Activated CD8-positive, alpha-beta memory T cell treated with anti-CD3 and anti-CD28 coated beads for 1 hour (primary cell): ENCODE results near the gene DCUN1D5.
A peak's percentile ranks its signal among the peaks of the same experiment; 100 is the strongest.

Experiments
- DNase-seq, 2 donors: peaks; one replicate each; pipeline ENCODE4 v3.0.0-alpha.2; 2020; ENCODE audit warnings: low read depth in 1 of 2; ENCODE audit errors: extremely low read depth in 1 of 2

The DCUN1D5 gene

DNA sequence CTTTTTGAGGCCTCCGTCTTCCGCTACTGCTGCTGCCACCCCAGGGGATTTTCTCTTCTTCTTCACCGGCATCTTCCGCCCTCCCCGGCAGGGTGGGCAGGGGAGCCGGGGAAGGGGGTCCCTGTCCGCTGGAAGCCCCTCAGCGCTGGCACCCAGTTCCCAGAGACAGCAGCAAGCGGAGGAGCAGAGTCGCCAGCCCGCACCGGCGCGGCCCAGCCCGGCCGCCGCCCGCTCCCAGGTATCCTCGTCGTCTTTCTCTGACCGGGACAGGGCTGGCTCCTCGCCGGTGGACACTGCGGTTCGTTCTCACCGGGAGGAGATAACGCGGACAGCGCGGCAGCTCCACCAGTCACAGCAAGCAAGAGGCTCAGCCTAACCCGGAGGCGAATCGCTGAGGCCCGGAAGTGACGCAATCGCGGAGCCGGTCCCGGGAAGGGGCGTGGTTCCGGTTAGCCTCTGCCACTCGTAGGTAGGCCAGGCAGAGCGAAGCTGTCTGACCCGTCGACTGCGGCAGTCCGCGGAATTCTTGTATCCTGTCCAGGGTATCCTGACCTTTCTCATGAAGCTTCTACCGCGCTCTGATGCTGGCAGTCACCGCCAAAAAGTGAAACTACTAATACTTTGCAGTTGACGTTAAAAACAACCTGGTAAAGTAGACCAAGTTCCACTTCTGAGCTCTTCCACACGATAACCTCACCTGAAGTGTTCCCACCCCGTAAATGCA is at the start of gene DCUN1D5:
Gene DCUN1D5 (minus strand): TSS at position 360 of the 724 bp plus-strand sequence. CDS start 288 bp downstream, at position 72.
- DNase-seq, result peak; percentile 91 to 95

GRCh38 chr11:103125462-103125861 is 33.5 kb upstream of the DCUN1D5 start:
- DNase-seq, result no peak

GRCh38 chr11:103114836-103115235 is 22.9 kb upstream of the DCUN1D5 start:
- no peak for DNase-seq

GRCh38 chr11:103112364-103112763 is 20.4 kb upstream of the DCUN1D5 start:
- DNase-seq, result no peak

DNA sequence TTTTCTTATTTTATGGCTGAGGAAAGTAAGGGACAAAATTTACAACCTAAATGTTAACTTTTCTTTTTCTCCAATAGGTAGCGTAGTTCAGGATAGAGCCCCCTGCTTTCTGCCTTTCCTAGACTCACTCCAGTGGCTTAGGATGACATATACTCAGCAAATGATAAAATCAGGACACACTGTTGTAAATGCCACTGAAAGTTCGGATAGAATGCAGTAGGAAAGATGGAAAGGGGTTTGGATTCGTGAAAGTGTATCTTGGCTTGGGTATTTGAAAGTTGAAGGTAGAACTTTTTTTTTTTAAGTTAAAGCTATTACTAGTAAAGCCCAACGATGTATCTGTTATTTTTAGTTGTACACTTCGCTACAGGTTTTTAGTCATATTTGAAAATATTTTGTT is 19.4 kb upstream of the DCUN1D5 start:
- DNase-seq, result no peak

DNA sequence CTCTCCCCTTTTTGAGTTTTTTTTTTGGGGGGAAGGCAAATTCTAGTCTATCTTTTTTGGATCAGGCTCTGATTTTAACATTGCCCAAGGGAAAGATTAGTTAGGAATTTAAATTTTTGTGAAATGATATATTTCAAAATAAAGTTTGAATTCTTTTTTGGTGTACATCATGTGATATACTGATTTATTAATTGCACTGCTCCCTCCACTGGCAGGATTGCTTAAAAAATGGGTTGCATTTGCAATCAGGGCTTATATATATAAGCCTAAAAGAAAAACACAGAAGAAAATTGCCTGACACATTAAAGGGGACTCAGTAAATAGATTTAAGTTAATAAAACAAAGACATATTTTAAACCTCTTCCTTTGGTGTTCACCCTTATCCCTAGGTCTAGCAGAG is 18.4 kb upstream of the DCUN1D5 start:
- no peak for DNase-seq

DNA sequence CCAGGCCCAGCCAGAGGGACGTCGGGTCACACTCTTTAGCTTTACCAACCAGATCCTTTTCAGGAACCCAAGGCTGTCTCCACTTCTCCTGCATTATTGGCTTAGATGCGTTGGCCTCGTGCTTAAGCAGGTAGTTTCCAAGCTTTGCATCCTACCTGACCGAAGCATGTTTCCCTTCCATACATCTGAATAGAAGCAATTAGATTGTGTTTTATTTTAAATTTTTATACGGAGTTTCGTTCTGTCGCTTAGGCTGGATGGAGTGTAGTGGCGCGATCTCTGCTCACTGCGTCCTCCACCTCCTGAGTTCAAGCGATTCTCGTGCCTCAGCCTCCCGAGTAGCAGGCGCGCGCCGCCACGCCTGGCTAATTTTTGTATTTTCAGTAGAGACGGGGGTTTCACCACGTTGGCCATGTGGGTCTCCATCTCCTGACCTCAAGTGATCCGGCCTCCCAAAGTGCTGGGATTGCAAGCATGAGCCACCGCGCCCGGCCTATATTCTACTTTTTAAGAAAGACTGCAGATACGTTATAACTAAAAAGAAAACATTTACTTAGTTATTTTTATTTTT is 17.9 kb upstream of the DCUN1D5 start:
- DNase-seq, result no peak

DNA sequence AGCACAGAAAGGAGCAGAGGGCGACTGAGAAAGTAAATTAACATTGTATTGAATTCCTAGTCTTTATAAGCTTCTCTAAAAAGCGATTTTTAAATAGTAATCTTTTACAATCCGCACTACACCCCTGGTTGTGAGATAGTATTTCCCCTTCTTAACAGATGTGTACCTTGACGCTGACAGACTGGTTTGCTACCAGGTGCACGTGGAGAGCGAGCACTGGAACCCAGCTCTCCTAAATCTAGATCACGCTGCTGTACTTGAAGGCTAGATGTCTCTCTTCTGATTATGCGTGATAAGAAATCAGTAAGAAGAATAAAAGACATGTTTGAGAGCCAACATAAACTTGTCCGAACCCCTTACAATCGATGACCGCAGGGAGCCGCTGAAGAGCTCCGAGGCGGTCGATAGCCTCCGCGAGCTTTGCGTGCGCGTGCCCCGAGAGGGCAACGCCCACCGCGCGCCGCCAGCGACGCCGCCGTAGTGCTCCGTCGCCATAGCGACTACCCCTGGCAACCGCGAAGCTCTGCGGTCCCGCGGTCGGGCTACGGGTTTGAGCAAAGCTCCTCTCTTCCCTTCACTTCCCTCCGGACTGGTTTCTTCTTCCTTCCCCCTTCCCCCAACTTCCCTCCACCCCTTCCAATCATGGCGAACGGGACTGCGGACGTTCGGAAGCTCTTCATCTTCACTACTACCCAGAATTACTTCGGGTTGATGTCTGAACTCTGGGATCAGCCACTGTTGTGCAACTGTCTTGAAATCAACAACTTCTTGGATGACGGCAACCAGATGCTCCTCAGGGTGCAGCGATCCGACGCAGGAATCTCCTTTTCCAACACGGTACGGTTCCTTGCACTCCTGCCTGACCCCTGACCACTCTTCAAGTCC is 17.2 kb upstream of the DCUN1D5 start, which contains the start of gene DYNC2H1:
Gene DYNC2H1 (plus strand): TSS at position 494 of the 885 bp plus-strand sequence. CDS start 149 bp downstream, at position 643.
- DNase-seq, result peak; percentile 62 to 81

GRCh38 chr11:103097279-103097678 is 5.3 kb upstream of the DCUN1D5 start:
- no peak for DNase-seq

DNA sequence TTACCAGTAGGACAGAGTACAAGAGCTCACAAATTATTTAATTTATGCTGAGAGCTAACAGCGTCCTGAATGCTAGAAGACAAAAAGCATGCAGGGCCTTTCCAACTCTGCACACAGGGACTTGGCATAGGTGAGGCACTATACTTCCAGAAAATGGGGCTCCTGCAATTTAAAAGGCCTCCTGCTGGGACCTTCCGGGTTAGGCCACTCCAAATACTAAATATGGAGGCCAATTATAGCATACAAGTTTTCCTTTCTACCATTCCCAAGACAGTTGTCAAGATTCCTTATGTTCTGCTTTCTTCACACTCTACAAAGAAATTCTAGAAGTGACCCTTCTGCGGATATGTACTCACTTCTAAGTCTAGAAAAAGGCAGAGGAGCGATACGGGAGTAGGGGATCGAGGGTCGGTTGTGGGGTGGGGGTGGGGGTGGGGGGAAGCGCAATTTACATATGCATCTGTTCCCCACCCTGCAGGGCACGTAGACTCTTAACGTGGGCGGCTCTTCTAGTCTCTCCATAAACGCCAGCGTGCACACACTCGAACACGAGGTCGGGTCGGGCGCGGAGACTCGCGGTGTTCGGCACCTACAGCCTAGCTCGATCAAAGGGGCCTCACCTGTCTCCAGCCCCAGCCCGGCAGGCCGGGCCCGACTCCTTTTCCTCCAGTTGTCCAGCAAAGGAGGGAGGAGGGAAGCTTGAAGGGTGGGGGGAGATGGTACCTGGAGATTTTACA is 728 bp downstream of the DCUN1D5 start:
- peak in 1 of 2 donors; percentile 5 for DNase-seq

DNA sequence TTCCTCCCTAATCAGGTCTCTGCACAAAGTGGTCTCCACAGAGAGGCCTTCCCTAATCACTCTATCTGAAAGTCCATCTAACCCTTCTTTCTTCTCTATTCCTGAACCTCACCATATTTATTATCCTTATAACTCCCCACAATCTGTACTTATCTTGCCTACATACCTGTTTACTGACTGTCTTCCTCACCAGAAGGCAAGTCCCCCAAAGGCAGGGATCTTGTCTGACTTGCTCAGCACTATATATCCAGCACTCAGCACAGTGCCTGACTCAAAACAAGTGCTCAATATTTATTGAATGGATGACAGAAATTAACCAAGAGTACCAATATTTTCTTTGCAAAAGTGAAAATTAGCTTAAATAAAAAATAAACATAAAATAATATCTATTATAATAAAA is 5.5 kb downstream of the DCUN1D5 start:
- no peak for DNase-seq

DNA sequence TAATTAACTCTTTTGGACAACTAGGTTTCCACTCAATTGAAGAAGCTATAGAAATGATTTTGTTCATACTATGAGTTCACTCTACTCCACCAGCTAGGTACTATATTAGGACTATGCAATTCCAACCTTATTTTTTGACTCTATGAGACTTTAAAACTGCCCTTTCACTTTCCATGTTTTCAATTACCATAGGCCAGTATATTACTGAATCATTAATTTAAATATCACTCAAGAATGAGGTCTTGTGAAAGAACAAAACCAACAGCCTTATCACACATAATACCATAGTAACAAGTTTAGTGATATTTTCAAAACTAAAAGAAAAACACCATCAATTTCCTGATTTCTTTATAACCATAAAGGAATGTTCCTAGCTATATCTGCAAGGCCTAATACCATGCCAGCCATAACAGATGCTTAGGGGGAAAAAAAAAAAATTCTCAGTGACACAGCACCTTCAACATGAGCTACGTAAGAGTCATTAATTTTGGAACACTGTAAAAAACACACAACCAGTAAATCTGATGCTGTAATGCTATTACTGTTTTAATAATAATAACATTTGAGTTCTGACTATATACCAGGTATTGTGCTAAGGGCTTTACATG is 6.1 kb downstream of the DCUN1D5 start:
- no peak for DNase-seq

DNA sequence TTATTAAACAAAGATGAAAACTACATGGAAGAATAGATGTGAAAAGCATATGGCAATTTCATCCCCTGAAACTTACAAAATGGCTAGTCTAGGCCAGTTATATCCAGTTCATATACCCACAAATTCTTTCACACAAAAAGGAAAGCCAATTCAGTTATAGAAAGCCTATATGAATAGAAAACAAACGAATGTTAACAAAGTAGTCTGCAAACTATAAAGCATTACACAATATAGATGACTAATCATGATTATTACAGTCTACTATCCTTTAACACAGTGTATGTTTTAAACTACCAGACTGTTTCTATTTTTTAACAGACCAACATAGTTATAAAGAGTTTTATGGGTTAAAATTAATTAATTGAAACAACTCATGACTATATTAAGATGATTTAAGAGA is 12.1 kb downstream of the DCUN1D5 start:
- DNase-seq, result no peak

GRCh38 chr11:103078710-103079109 is 13.2 kb downstream of the DCUN1D5 start:
- DNase-seq, result no peak

DNA sequence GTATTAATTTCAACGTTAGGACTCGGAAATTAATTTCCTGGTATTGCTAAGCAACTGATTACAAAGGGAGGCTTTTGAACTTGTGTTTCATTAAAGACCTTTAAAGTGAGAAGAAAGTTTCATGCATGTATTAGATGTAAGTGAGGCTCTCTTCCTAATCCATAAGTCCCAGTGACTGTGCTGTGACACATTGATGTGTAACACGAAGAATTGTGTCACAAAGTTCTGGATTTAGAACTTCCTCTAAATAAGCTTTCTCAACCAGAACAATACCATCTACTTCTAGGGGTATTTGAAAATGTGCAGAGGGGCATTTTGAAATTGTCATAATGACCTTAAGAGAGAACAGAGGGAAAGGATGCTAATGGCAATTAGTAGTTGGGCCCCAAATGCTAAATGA is 14.4 kb downstream of the DCUN1D5 start:
- DNase-seq, result no peak

GRCh38 chr11:103076361-103076760 is 15.6 kb downstream of the DCUN1D5 start:
- no peak for DNase-seq

- no peak for DNase-seq
Observed at GRCh38 chr11:103071008-103071407, 21.0 kb downstream of the DCUN1D5 start.

DNA sequence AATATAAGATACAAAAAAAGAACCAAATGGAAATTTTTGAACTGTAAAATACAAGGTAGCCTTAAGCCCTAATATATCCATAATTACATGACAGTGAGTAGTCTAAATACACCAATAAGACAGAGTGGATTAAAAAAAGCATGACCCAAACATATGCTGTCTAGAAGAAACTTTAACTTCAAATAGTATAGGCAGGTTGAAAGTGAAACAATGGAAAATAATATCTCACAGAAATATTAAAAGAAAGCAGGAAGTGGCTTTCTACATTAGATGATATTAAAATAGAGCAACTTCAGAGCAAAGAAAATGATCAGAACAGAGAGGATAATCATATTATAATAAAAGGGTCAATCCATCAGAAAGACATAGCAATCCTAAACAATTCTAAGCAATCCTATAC is 21.8 kb downstream of the DCUN1D5 start:
- DNase-seq, result no peak

GRCh38 chr11:103069367-103069766 is 22.6 kb downstream of the DCUN1D5 start:
- DNase-seq, result no peak

DNA sequence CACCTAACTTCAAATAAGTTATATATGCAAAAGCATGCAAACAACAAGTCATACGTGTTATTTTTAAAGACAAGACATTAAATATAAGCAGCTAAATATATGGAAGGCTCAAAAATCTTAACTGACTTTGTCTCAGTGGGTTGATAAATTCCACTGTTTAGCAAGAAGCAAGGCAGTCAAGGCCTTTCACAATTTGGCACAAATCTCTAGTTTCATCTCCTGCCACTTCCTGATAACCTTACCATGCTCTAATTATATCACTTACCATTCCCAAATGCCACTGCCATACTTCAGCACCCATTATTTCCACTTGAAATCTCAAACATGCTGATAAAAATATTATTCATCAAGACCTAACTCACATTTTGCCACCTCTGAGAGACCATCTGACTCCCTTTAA is 24.8 kb downstream of the DCUN1D5 start:
- DNase-seq, result no peak
